Cortex of kidney (tissue), 1 donor: ENCODE results near the gene PEAK1.
"Not testable (repeated sequence)": the region's sequence is repeated elsewhere in the genome, so short reads cannot be mapped to it uniquely, and the experiment has no call there.

Experiments
- DNase-seq: peaks from one replicate; lab custom pipeline; 2025; lab: John Stamatoyannopoulos, UW

PEAK1 gene

DNA sequence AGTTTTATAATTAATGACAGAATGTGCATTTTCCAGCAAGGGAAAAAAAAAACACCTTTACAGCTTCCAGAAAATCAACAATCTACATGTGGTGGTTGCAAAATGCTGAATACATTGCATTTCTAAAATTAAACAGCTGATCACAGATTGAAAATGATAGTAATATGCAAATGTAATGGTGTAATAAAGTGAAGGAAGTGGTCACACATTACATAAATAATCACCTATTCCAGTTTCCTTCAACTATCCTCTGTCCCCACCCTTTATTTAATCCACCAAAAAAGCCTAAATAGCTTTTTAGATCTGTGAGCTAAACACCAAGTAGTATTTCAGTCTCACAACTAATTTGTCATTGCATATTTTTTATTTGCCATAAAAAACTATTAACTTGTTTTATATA is 110.5 kb downstream of the PEAK1 start:
- no peak for DNase-seq

DNA sequence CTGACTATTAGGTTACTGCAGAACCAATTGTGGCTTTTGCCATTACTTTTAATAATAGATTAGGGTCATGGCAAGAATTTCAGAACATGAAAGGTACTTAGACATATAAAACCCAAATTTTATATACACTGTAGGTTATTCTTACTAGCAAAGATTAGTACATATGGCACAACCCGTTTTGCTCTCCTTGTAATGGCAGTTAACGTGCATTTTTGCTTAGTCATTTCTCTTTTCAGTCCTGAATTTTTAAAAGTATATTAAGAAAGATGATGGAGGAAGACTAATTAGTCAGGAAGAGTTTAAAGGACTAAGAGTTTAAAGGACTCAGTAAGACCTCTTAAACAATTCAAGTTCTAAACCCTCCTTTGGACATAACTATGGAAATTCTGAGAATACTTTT is 114.0 kb downstream of the PEAK1 start:
- DNase-seq: no peak

DNA sequence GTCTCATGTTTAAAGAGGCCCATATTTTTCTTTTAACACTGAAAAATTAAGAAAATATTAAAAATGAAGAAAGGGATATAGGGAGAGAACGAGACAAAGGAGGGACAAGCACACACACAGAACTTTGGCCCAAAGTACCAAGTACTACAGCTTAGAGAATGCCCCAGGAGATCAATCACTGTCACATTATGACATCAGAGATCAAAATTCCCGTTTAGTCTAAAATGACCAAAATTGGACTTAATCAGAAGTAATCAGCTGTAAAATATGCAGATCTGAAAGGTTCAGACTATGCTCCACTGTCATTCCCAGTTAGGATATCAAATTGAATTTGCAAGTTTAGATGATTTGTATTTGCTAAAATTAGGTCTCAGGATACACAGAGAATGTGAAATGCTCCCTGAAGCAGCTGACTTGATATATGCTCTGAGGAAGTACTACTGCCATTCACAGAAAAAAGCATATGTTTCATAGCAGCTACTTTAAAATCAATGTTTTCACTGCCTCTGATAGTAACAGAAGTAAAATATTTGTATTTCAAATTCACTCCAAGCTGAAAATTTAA is 123.0 kb downstream of the PEAK1 start:
- no peak for DNase-seq

DNA sequence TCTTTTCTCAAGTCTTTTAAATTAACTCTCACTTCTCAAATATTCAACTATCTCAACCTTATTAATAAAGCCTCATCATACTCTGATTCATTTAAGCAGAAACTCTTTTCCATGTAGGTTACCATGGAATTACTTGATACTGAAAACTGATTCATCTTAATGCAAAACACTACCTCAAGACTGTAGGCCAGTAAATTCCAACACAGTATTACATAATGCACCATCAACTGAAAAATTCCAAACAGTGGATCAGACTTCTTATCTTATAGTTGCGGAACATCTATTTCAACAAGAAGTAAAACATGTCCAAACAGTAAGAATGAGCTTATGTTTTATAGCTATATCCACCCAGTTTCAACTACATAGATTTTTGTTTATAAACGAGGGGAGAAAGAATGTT is 124.5 kb downstream of the PEAK1 start:
- no peak for DNase-seq

DNA sequence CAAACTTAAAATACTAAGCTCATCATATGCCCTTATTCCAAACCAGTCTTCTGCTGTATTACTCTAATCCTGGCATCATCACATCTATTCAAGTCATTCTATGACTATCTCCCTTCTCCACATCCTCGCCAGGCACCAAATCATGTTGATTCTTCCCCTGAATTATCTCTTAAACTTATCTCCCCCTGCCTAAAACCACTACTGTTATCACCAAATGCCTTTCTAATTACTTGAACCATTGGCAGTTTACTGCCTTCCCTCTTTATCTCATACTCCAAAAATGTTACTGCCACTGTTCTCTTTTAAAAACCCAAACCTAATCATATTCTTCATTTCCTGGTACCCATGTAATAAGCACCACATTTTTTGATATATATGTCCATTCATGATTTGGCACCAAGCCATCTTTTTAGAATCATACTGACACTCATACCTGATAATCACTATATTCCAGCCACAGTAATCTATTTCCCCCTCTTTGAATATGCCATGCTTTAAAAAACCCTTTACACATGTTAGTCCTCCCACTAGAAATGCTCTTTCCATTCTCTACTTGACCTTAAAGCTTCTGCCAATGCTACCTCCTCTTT is 126.8 kb downstream of the PEAK1 start:
- DNase-seq: no peak

DNA sequence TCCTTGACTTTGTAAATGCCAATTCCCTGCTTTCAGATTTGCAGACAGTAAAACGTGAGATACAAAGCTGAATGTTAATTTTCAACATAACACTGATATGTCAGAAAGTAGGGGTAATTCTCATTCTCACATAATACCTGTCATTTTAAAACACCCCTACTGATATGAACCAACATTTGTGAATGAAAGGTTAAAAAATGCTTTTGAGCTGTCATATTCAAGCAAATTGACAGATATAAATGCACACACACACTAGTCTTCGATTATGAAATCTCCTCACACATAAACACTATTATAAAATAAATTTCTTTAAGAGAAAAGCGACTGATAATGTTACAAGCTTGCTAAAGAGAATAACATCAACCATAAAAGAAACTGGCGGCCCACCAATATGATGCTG is 128.8 kb downstream of the PEAK1 start:
- no peak for DNase-seq

DNA sequence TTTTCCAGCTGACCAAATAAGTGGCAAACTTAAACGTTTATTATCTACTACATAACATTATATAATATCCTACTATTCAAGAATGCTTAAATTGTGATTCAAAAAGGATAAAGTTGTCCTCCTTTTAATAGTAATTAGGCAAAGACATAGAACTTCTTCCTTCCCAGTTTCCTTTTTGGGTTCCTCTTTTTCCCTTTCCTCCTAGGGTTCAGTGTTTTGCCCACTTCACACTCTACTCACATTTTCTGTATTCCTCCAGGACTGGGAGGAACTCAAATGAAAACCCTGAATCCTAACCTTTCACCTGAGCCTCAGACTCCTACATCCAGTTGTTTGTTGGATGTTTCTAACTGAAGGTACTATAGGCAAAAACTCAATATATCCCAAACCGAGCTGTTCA is 132.5 kb downstream of the PEAK1 start:
- no peak for DNase-seq

DNA sequence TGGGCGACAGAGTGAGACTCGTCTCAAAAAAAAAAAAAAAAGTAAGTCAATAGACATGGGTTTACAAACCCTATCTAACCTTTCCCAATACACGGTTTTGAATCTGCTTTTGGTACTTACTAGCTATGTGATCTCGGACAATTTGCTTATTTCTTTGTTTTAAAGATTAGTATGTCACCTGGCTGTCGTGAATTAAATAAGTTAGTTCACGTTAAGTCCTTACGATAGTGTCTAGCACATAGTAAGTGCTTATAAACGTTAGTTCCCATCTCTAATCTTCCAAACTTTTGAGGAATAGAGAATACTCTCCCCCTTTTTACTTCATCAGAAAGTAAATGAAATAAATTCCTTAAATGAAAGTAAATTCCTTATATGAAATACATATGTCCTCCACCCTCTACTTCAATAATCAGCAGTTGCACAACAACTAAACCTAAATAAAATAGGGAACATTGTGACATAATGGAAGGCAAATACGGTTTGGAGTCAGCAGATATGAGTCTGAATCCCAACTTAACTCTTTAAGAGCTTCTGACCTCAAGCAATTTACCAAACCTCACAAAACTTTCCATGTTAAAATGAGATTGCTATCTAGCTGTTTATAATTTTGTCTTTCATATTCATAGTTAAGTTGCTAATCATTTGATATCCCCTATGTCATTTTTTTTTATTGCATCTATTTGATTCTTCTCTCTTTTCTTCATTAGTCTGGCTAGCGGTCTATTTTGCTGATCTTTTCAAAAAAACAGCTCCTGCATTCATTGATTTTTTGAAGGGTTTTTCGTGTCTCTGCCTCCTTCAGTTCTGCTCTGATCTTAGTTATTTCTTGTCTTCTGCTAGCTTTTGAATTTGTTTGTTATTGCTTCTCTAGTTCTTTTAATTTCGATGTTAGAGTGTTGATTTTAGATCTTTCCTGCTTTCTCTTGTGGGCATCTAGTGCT is 134.6 kb downstream of the PEAK1 start:
- no peak for DNase-seq

DNA sequence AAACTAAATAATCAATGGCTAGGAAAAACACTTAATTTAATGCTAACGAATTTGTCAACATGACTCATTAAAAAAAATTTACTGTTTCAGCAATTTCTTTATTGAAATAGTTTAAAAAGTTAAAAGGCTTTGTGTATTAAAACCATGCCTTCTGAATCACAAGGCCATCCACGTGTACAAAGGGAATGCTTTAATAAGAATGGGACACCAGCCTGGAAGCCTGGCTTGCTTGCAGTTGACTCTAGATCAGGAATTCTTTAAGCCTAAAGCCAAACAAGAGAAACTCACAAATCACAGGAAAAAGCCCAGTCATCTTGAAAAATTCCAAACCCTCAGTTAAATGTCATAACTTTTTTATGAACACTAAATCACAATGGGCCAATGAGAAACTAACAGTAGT is 137.6 kb downstream of the PEAK1 start:
- DNase-seq: no peak

DNA sequence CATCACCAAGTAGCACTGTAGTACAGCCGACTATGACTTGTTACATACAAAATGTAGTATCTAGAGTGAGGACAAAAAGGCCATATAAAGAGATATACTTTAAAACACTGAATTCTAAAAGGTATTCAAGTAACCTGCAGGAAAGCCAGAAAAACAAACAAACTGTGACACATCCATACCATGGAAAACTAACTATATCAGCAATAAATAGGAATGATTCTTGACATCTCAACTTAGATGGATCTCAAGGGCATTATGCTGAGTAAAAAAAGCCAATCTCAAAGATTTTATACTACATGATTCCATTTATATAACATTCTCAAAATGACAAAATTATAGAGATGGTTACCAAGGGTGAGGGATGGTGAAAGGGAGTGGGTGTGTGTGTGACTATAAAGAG is 143.0 kb downstream of the PEAK1 start:
- DNase-seq: no peak

DNA sequence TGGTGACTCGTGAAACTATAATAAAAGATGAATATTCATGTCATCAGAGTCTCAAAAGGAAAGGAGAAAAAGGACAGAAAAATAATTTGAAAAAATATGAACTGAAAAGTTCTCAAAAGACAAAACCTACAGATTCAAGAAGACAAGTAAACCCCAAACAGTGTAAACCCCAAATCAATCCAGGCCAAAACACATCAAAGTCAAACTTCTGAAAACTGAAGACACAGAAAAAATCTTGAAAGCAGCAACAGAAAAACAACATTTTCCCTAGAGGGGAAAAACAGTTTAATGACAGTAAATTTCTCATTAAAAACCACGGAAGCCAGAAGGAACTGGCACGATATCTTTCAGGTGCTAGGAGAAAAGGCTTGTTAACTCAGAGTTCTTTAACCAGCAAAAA is 143.8 kb downstream of the PEAK1 start:
- DNase-seq: no peak

DNA sequence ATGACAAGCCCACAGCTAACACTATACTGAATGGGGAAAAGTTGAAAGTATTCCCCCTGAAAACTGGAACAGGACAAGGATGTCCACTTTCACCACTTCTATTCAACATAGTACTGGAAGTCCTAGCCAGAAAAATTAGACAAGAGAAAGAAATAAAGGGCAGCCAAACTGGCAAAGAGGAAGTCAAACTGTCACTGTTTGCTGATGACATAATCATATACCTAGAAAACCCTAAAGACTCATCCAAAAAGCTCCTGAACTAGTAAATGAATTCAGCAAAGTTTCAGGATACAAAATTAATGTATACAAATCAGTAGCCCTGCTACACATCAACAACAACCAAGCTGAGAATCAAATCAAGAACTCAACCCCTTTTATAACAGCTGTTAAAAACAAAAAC is 146.8 kb downstream of the PEAK1 start:
- DNase-seq: not testable (repeated sequence)

DNA sequence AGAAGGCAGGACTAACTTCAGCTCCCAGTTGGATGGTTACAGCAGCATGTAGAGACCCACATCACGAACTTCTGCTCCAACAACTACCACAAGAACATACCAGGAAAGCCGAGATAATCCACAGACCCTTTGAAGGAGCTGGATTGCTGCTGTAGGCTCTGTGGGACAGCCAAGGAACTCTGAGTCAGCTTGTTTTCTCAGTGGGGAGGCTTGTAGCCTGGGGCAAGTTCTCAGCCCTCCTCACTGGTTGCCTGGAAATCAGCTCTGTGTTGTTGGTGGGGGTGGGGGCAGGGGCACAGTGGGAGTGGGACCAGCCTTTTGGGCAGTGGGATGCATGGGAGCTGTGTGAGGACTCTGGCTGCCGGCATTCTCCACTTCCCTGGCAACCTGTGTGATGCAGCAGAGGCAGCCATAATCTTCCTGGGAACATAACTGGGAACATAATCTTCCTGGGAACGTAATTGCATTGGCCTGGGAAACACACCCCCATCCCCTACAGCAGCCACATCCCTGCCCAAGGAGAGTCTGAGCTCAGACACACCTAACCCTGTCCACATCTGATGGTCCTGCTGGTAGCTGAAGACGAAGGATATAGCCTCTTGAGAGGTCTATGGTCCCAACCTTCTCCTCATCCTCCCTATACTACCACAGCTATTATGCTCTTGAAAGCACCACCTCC is 153.1 kb downstream of the PEAK1 start:
- no peak for DNase-seq

DNA sequence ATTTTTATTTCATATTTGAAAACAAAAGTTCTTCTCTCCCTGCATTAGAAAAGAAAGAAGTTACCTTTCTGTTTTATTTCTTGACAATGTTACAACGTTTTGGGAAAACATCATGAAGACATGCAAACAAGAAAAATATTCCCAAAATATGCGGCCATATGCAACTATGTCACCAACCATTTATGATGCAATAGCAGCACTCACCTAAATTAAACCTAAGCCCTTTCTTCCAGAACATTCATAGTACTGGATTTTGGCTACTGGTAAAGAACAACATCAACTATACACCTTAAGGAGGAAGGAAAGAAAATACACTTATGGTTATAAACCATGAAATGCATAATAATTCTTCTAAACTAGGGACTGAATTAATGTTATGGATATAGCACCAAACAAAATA is 164.5 kb downstream of the PEAK1 start:
- no peak for DNase-seq

DNA sequence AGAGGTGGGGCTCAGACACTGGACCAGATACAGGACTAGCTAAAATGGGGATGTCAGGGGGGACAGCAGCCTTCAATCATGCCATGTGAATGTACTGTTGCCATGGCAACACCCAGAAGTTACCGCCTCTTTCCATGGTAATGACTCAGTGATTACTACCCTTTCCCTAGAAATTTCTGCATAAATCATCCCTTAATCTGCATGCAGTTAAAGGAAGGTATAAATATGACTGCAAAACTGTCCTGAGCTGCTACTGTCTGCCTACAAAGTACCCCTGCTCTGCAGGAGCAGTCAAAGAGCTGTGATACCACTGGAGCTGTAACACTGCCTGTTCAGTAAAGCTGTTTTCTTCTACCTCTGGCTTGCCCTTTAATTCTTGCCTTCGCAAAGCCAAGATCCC is 168.2 kb downstream of the PEAK1 start:
- no peak for DNase-seq

DNA sequence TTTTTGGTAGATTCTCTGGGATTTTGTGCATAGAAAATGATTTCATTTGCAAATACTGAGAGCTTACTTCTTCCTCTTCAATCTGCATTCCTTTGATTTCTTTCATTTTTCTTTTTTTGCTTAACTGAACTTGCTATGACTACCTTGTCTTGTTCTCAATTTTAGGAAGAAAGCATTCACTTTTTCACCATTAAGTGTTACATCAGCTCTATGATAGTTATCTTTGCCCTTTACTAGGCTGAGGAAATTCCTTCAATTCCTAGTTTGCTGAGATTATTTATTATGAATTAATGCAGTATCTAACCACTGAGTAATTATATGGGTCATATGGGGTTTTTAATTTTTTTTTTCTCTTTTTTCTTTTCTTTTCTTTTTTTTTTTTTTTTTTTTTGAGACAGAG is 172.8 kb downstream of the PEAK1 start:
- DNase-seq: no peak

DNA sequence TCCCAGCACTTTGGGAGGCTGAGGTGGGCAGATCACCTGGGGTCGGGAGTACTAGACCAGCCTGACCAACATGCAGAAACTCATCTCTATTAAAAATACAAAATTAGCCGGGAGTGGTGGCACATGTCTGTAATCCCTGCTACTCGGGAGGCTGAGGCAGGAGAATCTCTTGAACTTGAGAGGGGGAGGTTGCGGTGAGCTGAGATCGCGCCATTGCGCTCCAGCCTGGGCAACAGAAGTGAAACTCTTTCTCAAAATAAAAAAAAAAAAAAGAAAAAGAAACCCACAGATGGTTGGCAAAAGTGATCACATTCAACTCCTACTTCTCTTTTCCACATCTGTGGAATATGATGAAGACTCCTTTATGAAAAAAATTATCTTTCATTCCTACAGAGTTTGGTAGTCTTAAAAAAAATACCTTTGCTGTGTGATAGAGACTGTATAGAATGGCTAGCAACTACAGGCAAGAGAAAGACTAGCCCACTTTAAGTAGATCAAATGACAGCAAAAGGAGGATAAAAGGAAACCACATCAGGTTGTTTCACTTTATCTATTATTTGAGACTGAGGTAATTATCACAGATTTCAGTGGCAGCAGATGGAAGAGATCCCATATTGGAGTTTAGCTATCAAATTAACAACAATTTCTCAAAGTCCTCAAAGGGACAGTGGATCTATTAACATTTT is 176.0 kb downstream of the PEAK1 start:
- DNase-seq: no peak

DNA sequence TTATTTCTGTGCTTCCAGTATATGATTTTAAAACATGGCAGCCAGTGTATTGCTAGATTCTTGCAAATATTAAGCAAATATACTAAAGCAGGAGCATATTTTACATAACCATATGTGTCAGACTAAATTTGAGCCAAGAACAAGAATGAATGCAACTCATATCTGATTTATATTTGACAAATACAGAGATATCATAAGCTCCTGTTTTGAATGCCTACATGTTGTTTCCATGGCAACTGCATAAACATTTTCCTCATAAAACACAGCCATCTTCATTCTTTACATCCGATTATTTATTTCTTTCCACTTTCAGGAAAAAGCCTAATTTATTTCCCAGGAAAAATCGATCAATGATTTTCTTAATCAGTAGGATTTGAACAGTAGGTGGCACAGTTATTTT is 176.8 kb downstream of the PEAK1 start:
- DNase-seq: no peak

DNA sequence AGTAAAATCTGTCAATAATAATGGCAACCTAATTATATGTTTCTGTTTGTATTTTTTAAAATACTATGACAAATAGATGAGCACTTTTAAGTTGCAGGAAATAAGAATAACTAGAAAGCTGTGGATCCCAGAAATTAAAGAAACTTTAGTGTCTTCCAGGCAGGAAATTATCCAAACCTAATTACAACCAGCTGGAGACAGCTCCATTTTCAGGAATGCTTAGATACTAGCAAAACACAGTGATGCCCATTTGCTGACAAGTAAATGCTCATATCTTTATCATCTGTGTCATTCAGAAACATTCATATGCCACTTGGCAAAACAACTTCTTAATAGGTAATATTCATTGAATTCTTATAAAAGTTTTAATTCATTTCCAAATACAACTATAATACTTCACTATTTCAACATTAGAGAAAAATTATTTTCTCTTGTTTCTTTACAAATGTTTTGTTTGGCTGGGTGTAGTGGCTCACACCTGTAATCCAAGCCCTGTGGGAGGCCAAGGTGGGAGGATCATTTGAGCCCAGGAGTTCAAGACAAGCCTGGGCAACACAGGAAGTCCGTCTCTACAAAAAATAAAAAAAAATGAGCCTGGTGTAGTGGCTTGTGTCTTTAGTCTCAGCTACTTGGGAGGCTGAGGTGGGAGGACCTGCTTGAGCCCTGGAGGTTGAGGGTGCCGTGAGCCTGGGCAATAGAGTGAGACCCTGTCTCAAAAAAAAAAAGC is 179.9 kb downstream of the PEAK1 start:
- no peak for DNase-seq

DNA sequence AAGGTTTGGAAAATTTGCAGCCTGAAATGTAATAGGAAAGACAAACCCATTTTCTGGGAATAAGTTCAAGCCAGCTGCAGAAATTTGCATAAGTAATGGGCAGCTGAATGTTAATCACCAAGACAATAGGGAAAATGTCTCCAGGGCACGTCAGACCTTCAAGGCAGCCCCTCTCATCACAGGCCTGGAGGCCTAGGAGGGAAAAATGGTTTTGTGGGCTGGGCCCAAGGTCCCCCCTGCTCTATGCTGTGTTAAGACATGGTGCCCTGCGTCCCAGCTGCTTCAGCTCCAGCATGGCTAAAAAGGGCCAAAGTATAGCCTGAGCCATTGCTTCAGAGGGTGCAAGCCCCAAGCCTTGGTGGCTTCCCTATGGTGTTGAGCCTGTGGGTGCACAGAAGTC is 184.3 kb downstream of the PEAK1 start:
- no peak for DNase-seq

DNA sequence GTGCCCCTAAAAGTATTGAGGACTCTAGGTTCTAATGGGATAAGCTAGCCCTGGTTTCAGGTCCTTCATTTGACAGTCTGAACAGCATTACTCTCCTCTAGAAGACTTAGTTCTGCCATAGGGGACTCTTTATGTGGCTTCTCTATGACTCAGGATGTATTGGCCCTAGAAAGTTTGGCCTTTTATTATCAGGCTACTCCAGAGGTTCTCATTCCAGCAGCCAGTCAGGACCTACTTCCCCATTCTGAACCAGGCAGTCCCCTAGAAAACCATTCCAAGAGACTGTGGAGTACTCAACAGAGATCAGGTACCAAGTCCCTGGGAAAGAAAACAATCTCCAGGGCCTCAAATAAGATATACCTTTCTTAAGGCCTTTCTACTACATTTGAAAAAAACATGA is 191.1 kb downstream of the PEAK1 start:
- no peak for DNase-seq

DNA sequence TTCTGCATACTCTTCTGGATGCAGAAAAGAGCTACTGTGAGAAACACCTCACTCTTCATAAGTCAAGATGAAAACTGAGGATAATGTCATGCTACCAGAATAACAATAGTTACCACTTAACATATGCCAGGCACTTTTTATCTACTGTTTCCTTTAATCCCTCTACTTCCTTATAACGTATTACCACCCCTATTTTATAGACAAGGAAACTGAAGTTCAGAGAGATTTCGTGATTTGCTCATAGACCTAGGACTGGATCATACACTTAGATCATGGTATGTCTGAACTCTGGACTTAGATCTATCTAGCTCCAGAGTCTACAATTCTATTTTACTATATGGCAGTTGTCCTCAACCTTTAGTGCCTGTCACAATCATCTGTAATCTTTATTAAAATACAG is 193.3 kb downstream of the PEAK1 start:
- DNase-seq: no peak
